K562 (cell line): ENCODE results near the gene IGSF8. TPM values are rescaled to one million over a fixed set of nuclear protein-coding genes. Genes with fewer than 3 reads are reported as not detected.

Experiments used
- C11orf30 ChIP-seq: fragments of 450-650 bp; IDR thresholded peaks from 2 replicates; pipeline ENCODE4 v1.6.1; 2016; ENCODE audit warnings: low read depth, mild to moderate bottlenecking
- CHD7 ChIP-seq: fragments of 200-600 bp; sonication (generic); IDR thresholded peaks from one replicate; pipeline ENCODE4 v1.6.1; 2012; ENCODE audit warnings: mild to moderate bottlenecking, low read depth, low read length, inconsistent platforms
- DEAF1 ChIP-seq: fragments of 450-650 bp; formaldehyde crosslinking; IDR thresholded peaks from 2 replicates; pipeline ENCODE4 v1.4.0; 2020; ENCODE audit warnings: mild to moderate bottlenecking, moderate library complexity
- FOXK2 ChIP-seq, 2 experiments: fragments of 450-650 bp; IDR thresholded peaks in 1 of 2; conservative IDR thresholded peaks in 1 of 2; 2 replicates each; pipeline ENCODE4 v1.6.1; 2016; ENCODE audit warnings: low read depth in 2 of 2, mild to moderate bottlenecking in 1 of 2
- NFIX ChIP-seq: fragments of 250-450 bp; sonication (Bioruptor Pico); IDR thresholded peaks from 2 replicates; pipeline ENCODE4 v1.4.0; 2020; ENCODE audit warnings: low read depth, mild to moderate bottlenecking, moderate library complexity
- ZBTB1 ChIP-seq: sonication (generic); formaldehyde crosslinking; IDR thresholded peaks from 2 replicates; pipeline ENCODE4 v1.8.1; 2023; ENCODE audit warnings: missing genetic modification reagents, low read depth, mild to moderate bottlenecking, borderline replicate concordance
- ZBTB26 ChIP-seq: fragments of 450-650 bp; formaldehyde crosslinking; IDR thresholded peaks from 2 replicates; pipeline ENCODE4 v1.4.0; 2022; ENCODE audit warnings: missing genetic modification characterization
- ZNF175 ChIP-seq: fragments of 200-800 bp; sonication (Bioruptor generic); IDR thresholded peaks from 2 replicates; pipeline ENCODE4 v1.6.1; 2016; ENCODE audit warnings: low read depth, mild to moderate bottlenecking, missing genetic modification characterization, missing compliant biosample characterization
- ZNF57 ChIP-seq: fragments of 450-650 bp; formaldehyde crosslinking; IDR thresholded peaks from 2 replicates; pipeline ENCODE4 v1.4.0; 2020; ENCODE audit warnings: mild to moderate bottlenecking, moderate library complexity
- polyA plus RNA-seq, 8 experiments: library from polyadenylated mRNA; depleted of rRNA in 4 of 8; stranded (reverse) in 5 of 8; unstranded in 3 of 8; fragments of >200 nt; fragmentation: Nextera tagmentation in 2 of 8; fragmentation: Illumina TruSeq in 1 of 8; extraction: Ambion mirVana in 2 of 8; extraction: Trizol in 1 of 8; gene quantifications; 2 replicates each; pipeline versions ENCODE4 v1.2.1 to v1.2.3, GENCODE V29; 2011 to 2014; ENCODE audit warnings: inconsistent platforms in 1 of 8, missing spikeins in 1 of 8
- total RNA-seq, 7 experiments: library from RNA; depleted of rRNA in 6 of 7; stranded (reverse); fragments of >200 nt in 6 of 7; fragmentation: Illumina TruSeq in 2 of 7; extraction: Trizol in 2 of 7; gene quantifications; 2 replicates each; pipeline versions ENCODE4 v1.2.1 to v1.2.3, GENCODE V29; 2011 to 2021; ENCODE audit warnings: low replicate concordance in 1 of 7

IGSF8 gene
- total and polyA plus RNA-seq, 9 of the 15 experiments (the other 6 are each of a cell fraction or from before 2014, with no cell fraction given): 0.32 to 11.7 (median 3.2) TPM

- TF ChIP-seq CHD7 (no peak), ZNF175 (CRISPR knock-in tag) (no peak), DEAF1 (CRISPR knock-in tag) (no peak), ZNF57 (CRISPR knock-in tag) (no peak), ZBTB1 (CRISPR knock-in tag) (no peak), ZBTB26 (CRISPR knock-in tag) (no peak), NFIX (CRISPR knock-in tag) (no peak), C11orf30 (no peak), FOXK2 (conservative IDR thresholded peaks at IDR 0.05 in 1 of 2, IDR thresholded peaks at IDR 0.05 in 1 of 2; ENCODE audit: low read depth in 2 of 2) (no peak)
Measured at GRCh38 chr1:160122978-160123495, 24.6 kb upstream of the IGSF8 start (continued).
